T47D (cell line): Measurements from ENCODE around the gene ARMCX6.

Experiments
- DNase-seq, 2 experiments: peaks; one replicate each; pipeline versions ENCODE4 v3.0.0 to v3.0.0-alpha.2; 2011 to 2012; ENCODE audit warnings: low read depth in 1 of 2, low spot score in 1 of 2
- JUND ChIP-seq: IDR thresholded peaks from 2 replicates; pipeline ENCODE4 v1.6.1; 2012; ENCODE audit warnings: low read depth
- in situ Hi-C: cut with HindIII; loops from 2 replicates; pipeline ENCODE4 v1.10.0; 2016; ENCODE audit warnings: low sequenced_read_pairs, low pct_unique_long_range_greater_than_20kb

ARMCX6 gene

DNA sequence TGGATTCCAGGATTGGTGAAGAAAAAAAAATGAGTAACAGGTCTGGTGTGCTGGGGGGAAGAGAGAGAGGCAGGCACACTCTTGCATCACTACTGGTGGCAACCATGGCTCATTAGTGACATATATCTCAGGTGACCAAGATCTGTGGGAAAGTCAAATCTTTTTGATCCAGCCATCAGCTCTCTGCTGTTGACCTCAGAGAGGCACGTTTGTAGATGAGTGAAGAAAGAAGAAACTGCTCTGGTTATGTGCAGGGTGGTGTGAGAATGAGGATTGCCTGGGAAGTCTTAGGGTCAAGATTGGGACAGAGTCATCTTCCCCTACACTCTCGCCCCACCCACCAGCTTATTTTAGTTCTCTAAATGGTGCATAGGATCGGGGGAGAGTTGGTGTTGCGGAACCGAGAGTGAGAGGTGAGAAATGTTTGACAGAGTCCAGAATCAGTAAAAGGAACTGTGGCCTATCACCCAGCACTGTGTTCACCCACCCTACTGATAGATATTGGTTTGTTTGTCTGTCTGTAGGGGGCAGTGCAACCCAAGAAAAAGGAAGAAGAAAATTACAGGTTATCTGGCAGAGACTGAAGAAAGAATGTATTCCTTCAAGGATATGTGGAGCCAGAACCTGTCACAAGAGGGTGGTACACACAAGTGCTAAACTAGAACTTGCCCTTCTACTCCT is 21.9 kb downstream of the ARMCX6 start:
- no peak for TF ChIP-seq JUND
- DNase-seq, result peak in 1 of 2 experiments; percentile 77
- in situ Hi-C loops, result no loop called here
